ENCODE measurements around the gene ACSS2. TPM values are rescaled to one million over a fixed set of nuclear protein-coding genes. Genes with fewer than 3 reads are reported as not detected.

ACSS2 gene
- total RNA-seq, 4 donors from 2014 or later = 48.5 to 89.6 (median 68.1) TPM

- H3K36me3 ChIP-seq = peaks cover 10 to 33% of the 10 kb centered on the region in 2 donors
- no peak for DNase-seq
- no peaks in the 10 kb centered on the region for H3K27me3 ChIP-seq
- H3K27ac ChIP-seq = no peak overlapping the region
- no peaks in the 10 kb centered on the region for H3K4me1 ChIP-seq
- intact Hi-C loops (cut with DNase I) = no loop called here
- no peaks in the 10 kb centered on the region for H3K9me3 ChIP-seq
- WGBS, 2 donors = 90 to 91% methylated on average over 7 of the region's 7 CpGs
- no peak overlapping the region for H3K4me3 ChIP-seq (replicated peaks in 1 of 3)
- TF ChIP-seq CTCF (IDR thresholded peaks at IDR 0.05) (no peak), POLR2A (IDR thresholded peaks at IDR 0.05) (no peak)
Observed at GRCh38 chr20:34931771-34932170, 55.4 kb downstream of the ACSS2 start.

- peaks cover 4 to 28% of the 10 kb centered on the region in 2 donors for H3K36me3 ChIP-seq
- H3K27me3 ChIP-seq = no peaks in the 10 kb centered on the region
- H3K27ac ChIP-seq = no peak overlapping the region
- H3K9me3 ChIP-seq = no peaks in the 10 kb centered on the region
- TF ChIP-seq CTCF (IDR thresholded peaks at IDR 0.05) (no peak), POLR2A (IDR thresholded peaks at IDR 0.05) (no peak)
- 88 to 90% methylated on average over 14 of the region's 14 CpGs for WGBS, 2 donors
- intact Hi-C loops (cut with DNase I) = no loop called here
- H3K4me3 ChIP-seq (replicated peaks in 1 of 3) = no peak overlapping the region
- peak in 1 of 2 donors; percentile 18 for DNase-seq
- no peaks in the 10 kb centered on the region for H3K4me1 ChIP-seq
Observed at GRCh38 chr20:34938466-34939163, 62.2 kb downstream of the ACSS2 start.

- peaks cover 13 to 35% of the 10 kb centered on the region in 2 donors for H3K36me3 ChIP-seq
Observed at GRCh38 chr20:34940081-34940481, 63.7 kb downstream of the ACSS2 start.

GRCh38 chr20:34941226-34941625 lies 64.8 kb downstream of the ACSS2 start:
- H3K36me3 ChIP-seq = peaks cover 21 to 35% of the 10 kb centered on the region in 2 donors
- no peaks in the 10 kb centered on the region for H3K9me3 ChIP-seq
- DNase-seq = no peak
- intact Hi-C loops (cut with DNase I) = no loop called here
- H3K4me3 ChIP-seq (replicated peaks in 1 of 3) = no peak overlapping the region
- 91 to 93% methylated on average over 4 of the region's 4 CpGs for WGBS, 2 donors
- H3K27me3 ChIP-seq = no peaks in the 10 kb centered on the region
- no peaks in the 10 kb centered on the region for H3K4me1 ChIP-seq
- no peak overlapping the region for H3K27ac ChIP-seq
- no peak for TF ChIP-seq CTCF (IDR thresholded peaks at IDR 0.05)
- no peak for TF ChIP-seq POLR2A (IDR thresholded peaks at IDR 0.05)

More at GRCh38 chr20:34940081-34940481, 63.7 kb downstream of the ACSS2 start:
- no peak for DNase-seq
- no peak overlapping the region for H3K4me3 ChIP-seq (replicated peaks in 1 of 3)
- intact Hi-C loops (cut with DNase I) = no loop called here
- WGBS, 2 donors = 96 to 100% methylated on average over 1 of the region's 1 CpG
- no peak overlapping the region for H3K27ac ChIP-seq
- H3K27me3 ChIP-seq = no peaks in the 10 kb centered on the region
- no peaks in the 10 kb centered on the region for H3K9me3 ChIP-seq
- H3K4me1 ChIP-seq = no peaks in the 10 kb centered on the region
- TF ChIP-seq POLR2A (IDR thresholded peaks at IDR 0.05) (no peak), CTCF (IDR thresholded peaks at IDR 0.05) (no peak)

- Histone ChIP-seq H3K27ac (no peak overlapping the region), H3K27me3 (no peaks in the 10 kb centered on the region), H3K36me3 (peaks cover 21 to 30% of the 10 kb centered on the region in 2 donors), H3K4me3 (replicated peaks in 1 of 3) (no peak overlapping the region), H3K4me1 (no peaks in the 10 kb centered on the region), H3K9me3 (no peaks in the 10 kb centered on the region)
- DNase-seq = no peak
- WGBS, 2 donors = 91 to 97% methylated on average over 9 of the region's 9 CpGs
- intact Hi-C loops (cut with DNase I) = no loop called here
- no peak for TF ChIP-seq POLR2A (IDR thresholded peaks at IDR 0.05)
- TF ChIP-seq CTCF (IDR thresholded peaks at IDR 0.05) = no peak
Observed at GRCh38 chr20:34942301-34942700, 65.9 kb downstream of the ACSS2 start.
